ENCODE results near the gene MAST2. TPM values are rescaled to one million over a fixed set of nuclear protein-coding genes. Genes with fewer than 3 reads are reported as not detected.
"Not testable (repeated sequence)": the region's sequence is repeated elsewhere in the genome, so short reads cannot be mapped to it uniquely, and the experiment has no call there.

Gene MAST2
- total and polyA plus RNA-seq, 5 experiments from 2014 or later, result 0.48 to 8.9 (median 1.7) TPM

- Mint-ChIP-seq H3K36me3 (no peaks in the 10 kb centered on the region), H3K4me1 (no peaks in the 10 kb centered on the region), H3K27me3 (peaks cover 0 to 13% (median 9%) of the 10 kb centered on the region in 5 donors), H3K27ac (no peak overlapping the region), H3K9me3 (no peaks in the 10 kb centered on the region), H3K4me3 (no peak overlapping the region)
- ATAC-seq (no peak), DNase-seq (no peak)
- POLR2A ChIA-PET, result no interaction called here
Observed at GRCh38 chr1:45793942-45794604, 9.3 kb upstream of the MAST2 start.

- POLR2A ChIA-PET, result no interaction called here
- no peak for ATAC-seq
- H3K27ac Mint-ChIP-seq, result no peak overlapping the region
- H3K4me3 Mint-ChIP-seq, result no peak overlapping the region
- peaks cover 3 to 13% (median 8%) of the 10 kb centered on the region in 5 donors for H3K27me3 Mint-ChIP-seq
- DNase-seq, result no peak
- no peaks in the 10 kb centered on the region for H3K36me3 Mint-ChIP-seq
- no peaks in the 10 kb centered on the region for H3K9me3 Mint-ChIP-seq
- no peaks in the 10 kb centered on the region for H3K4me1 Mint-ChIP-seq
Observed at GRCh38 chr1:45796381-45796780, 7.0 kb upstream of the MAST2 start.

GRCh38 chr1:45796946-45797345 is 6.5 kb upstream of the MAST2 start:
- Mint-ChIP-seq H3K4me3 (no peak overlapping the region), H3K4me1 (peaks cover 0 to 2% (median 0%) of the 10 kb centered on the region in 4 donors), H3K9me3 (no peaks in the 10 kb centered on the region), H3K36me3 (no peaks in the 10 kb centered on the region), H3K27ac (no peak overlapping the region), H3K27me3 (peaks cover 3 to 13% (median 8%) of the 10 kb centered on the region in 5 donors)
- POLR2A ChIA-PET, result no interaction called here
- DNase-seq, result no peak
- no peak for ATAC-seq

DNA sequence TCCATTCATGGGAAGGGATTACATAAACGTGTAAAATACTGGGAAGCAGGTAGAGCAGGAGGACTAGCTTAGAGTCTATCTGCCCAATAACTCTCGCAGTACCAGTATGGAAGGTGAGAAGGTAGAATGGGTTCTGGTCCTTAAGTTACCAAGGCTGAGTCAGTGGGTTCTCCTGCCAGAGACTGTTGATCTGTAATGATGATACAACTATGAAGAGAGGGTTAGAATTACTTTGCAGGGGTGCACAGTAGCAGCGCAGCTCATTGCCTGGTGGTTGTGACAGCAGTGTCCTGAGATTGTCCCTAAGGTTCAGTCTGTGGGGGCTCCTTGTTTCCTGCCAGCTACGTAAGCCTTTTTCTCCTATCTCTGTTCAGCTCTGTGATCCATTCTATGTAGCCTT is 2.5 kb upstream of the MAST2 start:
- Mint-ChIP-seq H3K4me1 (peaks cover 10 to 22% (median 19%) of the 10 kb centered on the region in 4 donors), H3K9me3 (no peaks in the 10 kb centered on the region), H3K27me3 (peaks cover 3 to 9% (median 4%) of the 10 kb centered on the region in 5 donors), H3K27ac (no peak overlapping the region), H3K36me3 (no peaks in the 10 kb centered on the region), H3K4me3 (no peak overlapping the region)
- no peak for ATAC-seq
- POLR2A ChIA-PET, result no interaction called here
- no peak for DNase-seq

- no peaks in the 10 kb centered on the region for H3K9me3 Mint-ChIP-seq
Observed at GRCh38 chr1:45802343-45803298, 791 bp upstream of the MAST2 start.

GRCh38 chr1:45803781-45804668 is 613 bp downstream of the MAST2 start:
- POLR2A ChIA-PET, result interaction anchor here (0.6 kb wide), 1 partner anchor 75 kb away, joined by 4 read pairs; no protein-coding TSS in a partner anchor

More at GRCh38 chr1:45802343-45803298, 791 bp upstream of the MAST2 start:
- ATAC-seq, result no peak
- no peak for DNase-seq
- Mint-ChIP-seq H3K4me1 (peaks cover 10 to 22% (median 19%) of the 10 kb centered on the region in 4 donors), H3K36me3 (no peaks in the 10 kb centered on the region), H3K27me3 (peaks cover 0 to 5% (median 3%) of the 10 kb centered on the region in 5 donors), H3K4me3 (peak overlapping the region; percentile 80 to 93 (median 90)), H3K27ac (peak overlapping the region in 9 of 10 donors; percentile 12 to 81 (median 60))
- POLR2A ChIA-PET, result no interaction called here

GRCh38 chr1:45804669-45804969 is 1.2 kb downstream of the MAST2 start:
- Mint-ChIP-seq H3K27ac (no peak overlapping the region), H3K27me3 (peaks cover 0 to 3% (median 0%) of the 10 kb centered on the region in 5 donors), H3K4me3 (peak overlapping the region; percentile 27 to 93 (median 86)), H3K4me1 (peaks cover 10 to 22% (median 19%) of the 10 kb centered on the region in 4 donors), H3K9me3 (no peaks in the 10 kb centered on the region), H3K36me3 (peaks cover 0 to 3% (median 0%) of the 10 kb centered on the region in 3 donors)
- ATAC-seq, result no peak
- POLR2A ChIA-PET, result interaction anchor here (0.6 kb wide), 1 partner anchor 75 kb away, joined by 4 read pairs; no protein-coding TSS in a partner anchor
- DNase-seq, result no peak

More at GRCh38 chr1:45803781-45804668, 613 bp downstream of the MAST2 start:
- not testable (repeated sequence) for H3K36me3 Mint-ChIP-seq, H3K27me3 Mint-ChIP-seq, H3K9me3 Mint-ChIP-seq
- DNase-seq (peak in 3 of 10 donors; percentile 6 to 8 (median 7)), ATAC-seq (peak; percentile 35 to 36)
- Mint-ChIP-seq H3K4me3 (peak overlapping the region; percentile 80 to 93 (median 88)), H3K27ac (peak overlapping the region in 9 of 10 donors; percentile 20 to 73 (median 46)), H3K4me1 (peaks cover 10 to 22% (median 19%) of the 10 kb centered on the region in 4 donors)

- no peaks in the 10 kb centered on the region for H3K9me3 Mint-ChIP-seq
- no peak for ATAC-seq
- H3K4me1 Mint-ChIP-seq, result peaks cover 10 to 22% (median 19%) of the 10 kb centered on the region in 4 donors
- H3K27ac Mint-ChIP-seq, result no peak overlapping the region
- no peak overlapping the region for H3K4me3 Mint-ChIP-seq
- POLR2A ChIA-PET, result no interaction called here
- no peak for DNase-seq
- H3K27me3 Mint-ChIP-seq, result no peaks in the 10 kb centered on the region
- H3K36me3 Mint-ChIP-seq, result peaks cover 0 to 3% (median 0%) of the 10 kb centered on the region in 3 donors
Observed at GRCh38 chr1:45806129-45806528, 2.7 kb downstream of the MAST2 start.

- H3K4me3 Mint-ChIP-seq, result no peak overlapping the region
- POLR2A ChIA-PET, result no interaction called here
- no peak overlapping the region for H3K27ac Mint-ChIP-seq
- ATAC-seq (no peak), DNase-seq (no peak)
- H3K9me3 Mint-ChIP-seq, result no peaks in the 10 kb centered on the region
- no peaks in the 10 kb centered on the region for H3K27me3 Mint-ChIP-seq
- peaks cover 0 to 5% (median 1%) of the 10 kb centered on the region in 4 donors for H3K4me1 Mint-ChIP-seq
- peaks cover 0 to 3% (median 0%) of the 10 kb centered on the region in 3 donors for H3K36me3 Mint-ChIP-seq
Observed at GRCh38 chr1:45809761-45810160, 6.3 kb downstream of the MAST2 start.

DNA sequence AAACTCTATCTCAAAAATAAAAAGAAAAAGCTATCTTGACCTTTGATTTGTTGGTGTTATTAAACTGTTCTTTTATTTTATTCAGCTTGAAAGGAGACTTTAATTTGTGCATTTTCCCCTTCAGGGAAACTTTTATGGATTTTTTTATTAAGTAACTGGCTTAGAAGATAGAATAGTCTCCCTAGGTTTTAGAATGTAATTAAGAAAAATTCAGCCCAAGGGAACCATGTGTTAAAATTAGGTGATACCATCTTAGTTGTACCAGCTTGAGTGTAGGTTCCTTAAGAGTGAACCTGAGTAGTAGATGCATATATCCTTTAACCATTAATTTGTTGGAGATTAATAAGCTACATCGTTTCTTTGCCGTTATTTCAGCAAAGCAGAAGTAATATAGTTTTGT is 11.4 kb downstream of the MAST2 start:
- POLR2A ChIA-PET, result no interaction called here
- Mint-ChIP-seq H3K4me1 (peaks cover 0 to 5% (median under 1%) of the 10 kb centered on the region in 4 donors), H3K36me3 (peaks cover 4 to 6% (median 4%) of the 10 kb centered on the region in 3 donors), H3K9me3 (peaks cover 0 to 6% (median 0%) of the 10 kb centered on the region in 9 donors), H3K27ac (peak overlapping the region in 1 of 10 donors; percentile 2), H3K4me3 (no peak overlapping the region), H3K27me3 (no peaks in the 10 kb centered on the region)
- DNase-seq (no peak), ATAC-seq (no peak)

- DNase-seq (no peak), ATAC-seq (no peak)
- peaks cover 0 to 6% (median 0%) of the 10 kb centered on the region in 9 donors for H3K9me3 Mint-ChIP-seq
- H3K4me3 Mint-ChIP-seq, result no peak overlapping the region
- no peak overlapping the region for H3K27ac Mint-ChIP-seq
- H3K27me3 Mint-ChIP-seq, result no peaks in the 10 kb centered on the region
- peaks cover 0 to 11% (median 4%) of the 10 kb centered on the region in 4 donors for H3K4me1 Mint-ChIP-seq
- peaks cover 4 to 6% (median 4%) of the 10 kb centered on the region in 3 donors for H3K36me3 Mint-ChIP-seq
- POLR2A ChIA-PET, result no interaction called here
Observed at GRCh38 chr1:45815667-45816458, 12.5 kb downstream of the MAST2 start.

Measured in naive thymus-derived CD8-positive, alpha-beta T cell (primary cell).